WTC11 (cell line): ENCODE results near the gene CCT3.

Experiments
- CTCF ChIP-seq: fragments of 200-600 bp; IDR thresholded peaks from 2 replicates; pipeline ENCODE4 v1.8.0; 2022; ENCODE audit warnings: antibody characterized with exemption
- MLX ChIP-seq: sonication (generic); formaldehyde crosslinking; IDR thresholded peaks from 2 replicates; pipeline ENCODE4 v1.8.1; 2023; ENCODE audit warnings: mild to moderate bottlenecking, missing genetic modification reagents, moderate library complexity
- USF2 ChIP-seq: sonication (generic); formaldehyde crosslinking; IDR thresholded peaks from 2 replicates; pipeline ENCODE4 v1.8.1; 2023; ENCODE audit warnings: mild to moderate bottlenecking, missing genetic modification reagents, moderate library complexity
- ZNF317 ChIP-seq: sonication (generic); formaldehyde crosslinking; IDR thresholded peaks from 2 replicates; pipeline ENCODE4 v1.8.1; 2023; ENCODE audit warnings: low read depth, mild to moderate bottlenecking, moderate library complexity, missing genetic modification reagents, borderline replicate concordance

GRCh38 chr1:156276966-156277381 is 61.1 kb downstream of the CCT3 start:
- TF ChIP-seq MLX (CRISPR knock-in tag) (no peak), CTCF (no peak), USF2 (CRISPR knock-in tag) (no peak), ZNF317 (CRISPR knock-in tag) (no peak)
